CD4-positive, alpha-beta T cell (primary cell): Measurements from ENCODE around the gene ZNF850. TPM values are rescaled to one million over a fixed set of nuclear protein-coding genes. Genes with fewer than 3 reads are reported as not detected.
"Not testable (repeated sequence)": the region's sequence is repeated elsewhere in the genome, so short reads cannot be mapped to it uniquely, and the experiment has no call there.

Source experiments
- ATAC-seq: fragments of 200-7000 bp; cut with Tn5 transposase; one replicate; pipeline ENCODE4 v1.10.0; 2022; ENCODE audit warnings: mild to moderate bottlenecking; ENCODE audit not compliant: poor library complexity
- CTCF ChIA-PET: fragments of 350-600 bp; sonication (Branson Sonifier 250); formaldehyde crosslinking; loops from one replicate; lab custom pipeline; 2021; ENCODE audit warnings: antibody characterized with exemption, inconsistent platforms; lab: Charles Lee
- POLR2A ChIA-PET: fragments of 350-600 bp; sonication (Branson Sonifier 250); formaldehyde crosslinking; loops from one replicate; lab custom pipeline; 2021; ENCODE audit warnings: antibody characterized with exemption, inconsistent platforms; lab: Charles Lee
- DNase-seq, 14 experiments: peaks; one replicate each; pipeline ENCODE4 v3.0.0-alpha.2; 2013 to 2020; ENCODE audit warnings: mixed read lengths in 2 of 14
- H3K27ac ChIP-seq, 2 donors: one replicate each; pipeline versions ENCODE4 v1.5.1 to v1.7.0; 2013; ENCODE audit warnings: low read length in 2 of 2, low read depth in 1 of 2, mild to moderate bottlenecking in 1 of 2
- H3K27me3 ChIP-seq, 2 experiments: 1 replicate in 1 of 2; 2 replicates in 1 of 2; pipeline versions ENCODE4 v1.6.1 to v1.7.0; 2013; ENCODE audit warnings: low read length in 2 of 2, control low read depth in 1 of 2, mild to moderate bottlenecking in 1 of 2, moderate library complexity in 1 of 2; ENCODE audit not compliant: insufficient read depth in 2 of 2, control insufficient read depth in 1 of 2
- H3K36me3 ChIP-seq: one replicate; pipeline ENCODE4 v1.6.1; 2013; ENCODE audit warnings: low read length, control low read depth; ENCODE audit not compliant: insufficient read depth
- H3K4me1 ChIP-seq: one replicate; pipeline ENCODE4 v1.6.1; 2013; ENCODE audit warnings: low read length, control low read depth; ENCODE audit not compliant: insufficient read depth
- H3K4me3 ChIP-seq: one replicate; pipeline ENCODE4 v1.5.1; 2013; ENCODE audit warnings: mild to moderate bottlenecking, low read length, moderate library complexity
- H3K9me3 ChIP-seq, 2 experiments: 1 replicate in 1 of 2; 2 replicates in 1 of 2; pipeline versions ENCODE4 v1.6.1 to v1.7.0; 2013; ENCODE audit warnings: low read length in 2 of 2, mild to moderate bottlenecking in 2 of 2, control low read depth in 1 of 2, moderate library complexity in 1 of 2; ENCODE audit not compliant: control insufficient read depth in 1 of 2, insufficient read depth in 1 of 2
- H3K27ac Mint-ChIP-seq: one replicate; pipeline ENCODE4 v1.8.0; 2020; ENCODE audit warnings: mixed read lengths
- H3K27me3 Mint-ChIP-seq: one replicate; pipeline ENCODE4 v1.8.0; 2021; ENCODE audit warnings: mixed read lengths
- H3K36me3 Mint-ChIP-seq: one replicate; pipeline ENCODE4 v1.8.0; 2021; ENCODE audit warnings: low read depth, mixed read lengths
- H3K4me1 Mint-ChIP-seq: one replicate; pipeline ENCODE4 v1.8.0; 2021; ENCODE audit warnings: low read depth, mixed read lengths
- H3K4me3 Mint-ChIP-seq: one replicate; pipeline ENCODE4 v1.8.0; 2020; ENCODE audit warnings: mild to moderate bottlenecking, mixed read lengths
- H3K9me3 Mint-ChIP-seq: one replicate; pipeline ENCODE4 v1.8.0; 2020; ENCODE audit warnings: mixed read lengths
- CTCF ChIP-seq: fragments of 200-600 bp; IDR thresholded peaks from one replicate; pipeline ENCODE4 v1.8.0; 2022; ENCODE audit warnings: antibody characterized with exemption, mild to moderate bottlenecking
- intact Hi-C, 2 experiments: fragments of 100-400 bp; cut with DNase I in 1 of 2; cut with micrococcal nuclease in 1 of 2; formaldehyde crosslinking; loops; one replicate each; pipeline versions ENCODE4 v1.15.1 to v1.9.0; 2023 to 2025; cut with DNase I, micrococcal nuclease
- total RNA-seq, 174 experiments: library from RNA in 2 of 174; stranded (reverse) in 2 of 174; gene quantifications; one replicate each; pipeline ENCODE4 v1.2.3 and lab custom pipeline; 2021 to 2026

The ZNF850 gene
- total RNA-seq, 2 experiments from 2014 or later = 0.77 to 2.1 TPM

- DNase-seq = no peak
- CTCF ChIA-PET = no interaction called here
- no peak overlapping the region for H3K4me3 Mint-ChIP-seq
- H3K9me3 Mint-ChIP-seq = peaks cover 18% of the 10 kb centered on the region
- H3K36me3 Mint-ChIP-seq = peaks cover 95% of the 10 kb centered on the region
- no peaks in the 10 kb centered on the region for H3K27me3 Mint-ChIP-seq
- peaks cover 57 to 100% of the 10 kb centered on the region in 2 experiments for H3K9me3 ChIP-seq
- H3K4me1 Mint-ChIP-seq = no peaks in the 10 kb centered on the region
- H3K36me3 ChIP-seq = peaks cover 19% of the 10 kb centered on the region
- H3K27ac ChIP-seq = no peak overlapping the region
- no peaks in the 10 kb centered on the region for H3K27me3 ChIP-seq
- H3K4me3 ChIP-seq = no peak overlapping the region
- H3K27ac Mint-ChIP-seq = no peak overlapping the region
- POLR2A ChIA-PET = no interaction called here
- intact Hi-C loops = no loop called here
- ATAC-seq = no peak
- no peak for TF ChIP-seq CTCF
- no peaks in the 10 kb centered on the region for H3K4me1 ChIP-seq
These were observed 24.0 kb downstream of the ZNF850 start for GRCh38 chr19:36748431-36749275.

GRCh38 chr19:36747750-36748149 lies 24.9 kb downstream of the ZNF850 start:
- Histone ChIP-seq H3K27me3 (no peaks in the 10 kb centered on the region), H3K9me3 (peaks cover 54 to 100% of the 10 kb centered on the region in 2 experiments), H3K27ac (no peak overlapping the region), H3K4me1 (no peaks in the 10 kb centered on the region), H3K36me3 (peaks cover 19% of the 10 kb centered on the region), H3K4me3 (no peak overlapping the region)
- ATAC-seq = no peak
- H3K9me3 Mint-ChIP-seq = peaks cover 18% of the 10 kb centered on the region
- POLR2A ChIA-PET = no interaction called here
- TF ChIP-seq CTCF = no peak
- H3K4me1 Mint-ChIP-seq = no peaks in the 10 kb centered on the region
- intact Hi-C loops = no loop called here
- H3K4me3 Mint-ChIP-seq = no peak overlapping the region
- H3K27me3 Mint-ChIP-seq = no peaks in the 10 kb centered on the region
- H3K36me3 Mint-ChIP-seq = peaks cover 95% of the 10 kb centered on the region
- DNase-seq = no peak
- H3K27ac Mint-ChIP-seq = no peak overlapping the region
- CTCF ChIA-PET = no interaction called here

GRCh38 chr19:36745870-36746269 lies 26.7 kb downstream of the ZNF850 start:
- CTCF ChIA-PET = no interaction called here
- DNase-seq (no peak), ATAC-seq (no peak)
- Mint-ChIP-seq H3K4me3 (no peak overlapping the region), H3K27ac (no peak overlapping the region), H3K27me3 (no peaks in the 10 kb centered on the region), H3K36me3 (peaks cover 88% of the 10 kb centered on the region), H3K9me3 (peaks cover 15% of the 10 kb centered on the region), H3K4me1 (no peaks in the 10 kb centered on the region)
- peaks cover 60 to 100% of the 10 kb centered on the region in 2 experiments for H3K9me3 ChIP-seq
- no peaks in the 10 kb centered on the region for H3K27me3 ChIP-seq
- intact Hi-C loops = no loop called here
- no peak for TF ChIP-seq CTCF
- H3K27ac ChIP-seq = no peak overlapping the region
- no peak overlapping the region for H3K4me3 ChIP-seq
- H3K36me3 ChIP-seq = peaks cover 17% of the 10 kb centered on the region
- POLR2A ChIA-PET = no interaction called here
- no peaks in the 10 kb centered on the region for H3K4me1 ChIP-seq

- POLR2A ChIA-PET, H3K27me3 Mint-ChIP-seq, H3K27me3 ChIP-seq, H3K36me3 ChIP-seq, H3K4me3 Mint-ChIP-seq, H3K27ac ChIP-seq, H3K27ac Mint-ChIP-seq, DNase-seq, H3K4me3 ChIP-seq, CTCF ChIA-PET, H3K4me1 Mint-ChIP-seq, intact Hi-C loops, H3K4me1 ChIP-seq, ATAC-seq: not testable (repeated sequence)
- peaks cover 25% of the 10 kb centered on the region for H3K9me3 Mint-ChIP-seq
- peaks cover 94% of the 10 kb centered on the region for H3K36me3 Mint-ChIP-seq
- peaks cover 58 to 91% of the 10 kb centered on the region in 2 experiments for H3K9me3 ChIP-seq
These were observed 36.4 kb downstream of the ZNF850 start for GRCh38 chr19:36736166-36736565.
